ENCODE results near the gene PDE10A. TPM values are rescaled to one million over a fixed set of nuclear protein-coding genes. Genes with fewer than 3 reads are reported as not detected.

The PDE10A gene
- total and polyA plus RNA-seq, 8 donors: 0.78 to 58.2 (median 4.0) TPM; not detected in 1

- Histone ChIP-seq H3K4me3 (no peak overlapping the region), H3K9me3 (peaks cover 0 to 12% (median 0%) of the 10 kb centered on the region in 4 donors), H3K27ac (no peak overlapping the region), H3K27me3 (no peaks in the 10 kb centered on the region), H3K36me3 (no peaks in the 10 kb centered on the region), H3K4me1 (no peaks in the 10 kb centered on the region)
- 93 to 95% (median 95%) methylated on average over 32 to 38 of the region's 38 CpGs for WGBS, 5 donors
- no peak for DNase-seq
- intact Hi-C loops (cut with DNase I; ENCODE audit: low total_unique reads): no loop called here
- TF ChIP-seq EP300 (IDR thresholded peaks at IDR 0.05): no peak
- TF ChIP-seq POLR2AphosphoS5 (IDR thresholded peaks at IDR 0.05): no peak
These were observed 361.4 kb downstream of the PDE10A start for GRCh38 chr6:165301372-165302246.

DNA sequence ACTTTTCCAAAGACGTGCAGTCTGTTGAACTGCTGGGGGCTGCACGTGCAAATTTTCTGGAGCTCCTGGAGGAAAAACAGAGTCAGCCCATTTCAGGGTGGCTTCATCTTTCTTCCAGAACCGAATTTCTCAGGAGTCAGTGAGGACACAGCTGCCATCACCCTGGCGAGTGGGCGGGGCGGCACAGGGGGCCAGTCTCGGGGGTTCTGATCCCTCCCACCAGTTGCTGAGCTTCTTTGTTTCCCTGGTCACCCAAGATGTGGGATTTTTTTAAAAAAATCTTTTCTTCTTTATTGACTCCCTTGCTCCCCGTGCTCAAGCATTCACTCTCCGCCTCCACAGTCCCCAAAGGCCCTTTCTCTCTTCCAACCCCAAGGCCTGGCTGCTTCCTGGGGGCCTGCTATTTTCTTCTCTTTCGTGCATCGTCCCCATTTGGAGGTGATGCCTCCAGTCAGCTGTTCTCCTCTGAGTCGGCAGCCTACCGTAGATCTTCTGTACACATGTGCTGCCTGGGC, 362.6 kb downstream of the PDE10A start:
- Histone ChIP-seq H3K27ac (no peak overlapping the region), H3K4me3 (no peak overlapping the region), H3K4me1 (no peaks in the 10 kb centered on the region), H3K36me3 (no peaks in the 10 kb centered on the region), H3K9me3 (peaks cover 0 to 12% (median 0%) of the 10 kb centered on the region in 4 donors), H3K27me3 (no peaks in the 10 kb centered on the region)
- TF ChIP-seq POLR2A (IDR thresholded peaks at IDR 0.05) (no peak), POLR2AphosphoS5 (IDR thresholded peaks at IDR 0.05) (no peak)
- intact Hi-C loops (cut with DNase I; ENCODE audit: low total_unique reads): no loop called here
- WGBS, 5 donors: 71 to 79% (median 76%) methylated on average over 13 of the region's 13 CpGs
- no peak for DNase-seq

- H3K9me3 ChIP-seq: peaks cover 0 to 12% (median 0%) of the 10 kb centered on the region in 4 donors
- TF ChIP-seq POLR2A (IDR thresholded peaks at IDR 0.05) (no peak), EP300 (IDR thresholded peaks at IDR 0.05) (no peak), CTCF (IDR thresholded peaks at IDR 0.05) (no peak), POLR2AphosphoS5 (IDR thresholded peaks at IDR 0.05) (no peak)
- H3K4me1 ChIP-seq: no peaks in the 10 kb centered on the region
- intact Hi-C loops (cut with DNase I; ENCODE audit: low total_unique reads): no loop called here
- H3K27ac ChIP-seq: no peak overlapping the region
- no peak for DNase-seq
- H3K36me3 ChIP-seq: no peaks in the 10 kb centered on the region
- 73 to 87% (median 78%) methylated on average over 5 of the region's 5 CpGs for WGBS, 5 donors
- no peaks in the 10 kb centered on the region for H3K27me3 ChIP-seq
- no peak overlapping the region for H3K4me3 ChIP-seq
These were observed 364.2 kb downstream of the PDE10A start for GRCh38 chr6:165298875-165299274.

GRCh38 chr6:165298402-165298801, 364.6 kb downstream of the PDE10A start:
- no peaks in the 10 kb centered on the region for H3K36me3 ChIP-seq
- 70 to 83% (median 73%) methylated on average over 6 of the region's 6 CpGs for WGBS, 5 donors
- H3K27me3 ChIP-seq: no peaks in the 10 kb centered on the region
- H3K4me3 ChIP-seq: no peak overlapping the region
- peaks cover 0 to 12% (median 0%) of the 10 kb centered on the region in 4 donors for H3K9me3 ChIP-seq
- no peak for TF ChIP-seq CTCF (IDR thresholded peaks at IDR 0.05)
- TF ChIP-seq POLR2A (IDR thresholded peaks at IDR 0.05): no peak
- no peak for TF ChIP-seq POLR2AphosphoS5 (IDR thresholded peaks at IDR 0.05)
- H3K27ac ChIP-seq: no peak overlapping the region
- DNase-seq: no peak
- H3K4me1 ChIP-seq: no peaks in the 10 kb centered on the region
- intact Hi-C loops (cut with DNase I; ENCODE audit: low total_unique reads): no loop called here

DNA sequence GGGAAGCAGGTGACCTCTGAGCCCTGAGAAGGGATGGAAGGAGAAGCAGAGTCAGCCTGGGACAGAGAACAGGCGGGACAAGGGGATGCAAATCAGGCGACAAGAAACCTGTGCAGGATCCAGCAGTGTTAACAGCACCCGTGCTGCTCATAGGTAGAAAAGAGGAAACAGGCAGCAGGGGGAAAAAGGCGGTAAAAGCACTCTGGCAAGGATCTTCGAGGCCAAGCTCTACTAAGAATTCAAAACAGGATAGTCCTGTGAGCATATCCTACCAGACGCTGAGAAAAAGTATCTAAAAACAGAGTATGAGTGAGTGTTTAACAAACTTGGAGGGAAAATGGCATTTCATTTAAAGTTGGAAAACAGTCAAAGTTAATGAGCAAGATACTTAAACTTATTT, 370.4 kb downstream of the PDE10A start:
- Histone ChIP-seq H3K4me1 (no peaks in the 10 kb centered on the region), H3K4me3 (no peak overlapping the region), H3K36me3 (no peaks in the 10 kb centered on the region), H3K9me3 (peaks cover 0 to 5% (median 0%) of the 10 kb centered on the region in 4 donors), H3K27me3 (no peaks in the 10 kb centered on the region), H3K27ac (no peak overlapping the region)
- no peak for TF ChIP-seq CTCF (IDR thresholded peaks at IDR 0.05)
- TF ChIP-seq EP300 (IDR thresholded peaks at IDR 0.05): no peak
- no peak for TF ChIP-seq POLR2A (IDR thresholded peaks at IDR 0.05)
- TF ChIP-seq POLR2AphosphoS5 (IDR thresholded peaks at IDR 0.05): no peak
- WGBS, 5 donors: 76 to 82% (median 81%) methylated on average over 6 of the region's 6 CpGs
- DNase-seq: no peak
- intact Hi-C loops (cut with DNase I; ENCODE audit: low total_unique reads): no loop called here

Small RNAs within 50 kb of the gene (small RNA-seq; reads per million reads assigned to genes)
- 0 reads per million in 4 donors for gene RNA5SP226
